GM18951 (cell line): ENCODE data around the gene CCDC68.

Experiments
- POLR2A ChIP-seq: IDR thresholded peaks from 4 replicates; pipeline ENCODE4 v1.6.1; 2011; ENCODE audit warnings: mild to moderate bottlenecking; ENCODE audit not compliant: insufficient read length, insufficient read depth; ENCODE audit errors: extremely low read depth
- in situ Hi-C: fragments of 300-500 bp; cut with MboI; formaldehyde crosslinking; loops from one replicate; pipeline ENCODE4 v1.12.0; 2022; ENCODE audit warnings: low sequenced_read_pairs, mixed read lengths, inconsistent platforms; ENCODE audit not compliant: unreplicated experiment

Gene CCDC68

GRCh38 chr18:54899500-54899899 lies 59.8 kb downstream of the CCDC68 start:
- in situ Hi-C loops: no loop called here
- no peak for TF ChIP-seq POLR2A

- in situ Hi-C loops: no loop called here
- TF ChIP-seq POLR2A: no peak
Observed at GRCh38 chr18:54888933-54889332, 70.3 kb downstream of the CCDC68 start.

GRCh38 chr18:54888378-54888777 lies 70.9 kb downstream of the CCDC68 start:
- no peak for TF ChIP-seq POLR2A
- in situ Hi-C loops: no loop called here

- in situ Hi-C loops: no loop called here
- TF ChIP-seq POLR2A: no peak
Observed at GRCh38 chr18:54883816-54884604, 75.3 kb downstream of the CCDC68 start.

GRCh38 chr18:54882318-54882717 lies 76.9 kb downstream of the CCDC68 start:
- in situ Hi-C loops: no loop called here
- no peak for TF ChIP-seq POLR2A

- in situ Hi-C loops: no loop called here
- TF ChIP-seq POLR2A: no peak
Observed at GRCh38 chr18:54881229-54881768, 78.0 kb downstream of the CCDC68 start.

GRCh38 chr18:54880395-54881105 lies 78.7 kb downstream of the CCDC68 start:
- TF ChIP-seq POLR2A: no peak
- in situ Hi-C loops: no loop called here

GRCh38 chr18:54879691-54880090 lies 79.6 kb downstream of the CCDC68 start:
- TF ChIP-seq POLR2A: no peak
- in situ Hi-C loops: no loop called here

GRCh38 chr18:54878659-54879358 lies 80.5 kb downstream of the CCDC68 start:
- no peak for TF ChIP-seq POLR2A
- in situ Hi-C loops: no loop called here

GRCh38 chr18:54878159-54878622 lies 81.1 kb downstream of the CCDC68 start:
- no peak for TF ChIP-seq POLR2A
- in situ Hi-C loops: no loop called here

GRCh38 chr18:54877076-54877475 lies 82.2 kb downstream of the CCDC68 start:
- no peak for TF ChIP-seq POLR2A
- in situ Hi-C loops: no loop called here

- in situ Hi-C loops: no loop called here
Observed at GRCh38 chr18:54875063-54875462, 84.2 kb downstream of the CCDC68 start.

GRCh38 chr18:54873884-54874255 lies 85.4 kb downstream of the CCDC68 start:
- in situ Hi-C loops: no loop called here
- no peak for TF ChIP-seq POLR2A

More at GRCh38 chr18:54875063-54875462, 84.2 kb downstream of the CCDC68 start:
- no peak for TF ChIP-seq POLR2A
